GM21723 (cell line): Measurements from ENCODE around the gene MBNL1.

Source experiments
- ATAC-seq: cut with Tn5 transposase; IDR thresholded peaks from one replicate; pipeline ENCODE4 v1.9.1; 2021; ENCODE audit warnings: mild to moderate bottlenecking, moderate library complexity; ENCODE audit not compliant: unreplicated experiment

Gene MBNL1

DNA sequence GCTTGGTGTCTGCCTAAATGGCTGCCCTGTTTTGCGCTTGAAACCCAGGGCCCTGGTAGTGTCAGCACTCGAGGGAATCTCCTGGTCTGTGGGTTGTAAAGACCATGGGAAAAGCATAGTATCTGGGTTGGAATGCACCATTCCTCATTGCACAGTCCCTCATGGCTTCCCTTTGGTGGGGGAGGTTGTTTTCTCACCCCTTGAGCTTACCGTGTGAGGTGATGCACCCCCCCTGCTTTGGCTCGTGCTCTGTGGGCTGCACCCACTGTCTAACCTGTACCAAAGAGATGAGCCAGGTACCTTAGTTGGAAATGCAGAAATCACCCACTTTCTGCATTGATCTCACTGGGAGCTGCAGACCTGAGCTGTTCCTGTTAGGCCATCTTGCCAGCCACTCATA lies 104.7 kb downstream of the MBNL1 start:
- ATAC-seq = no peak

DNA sequence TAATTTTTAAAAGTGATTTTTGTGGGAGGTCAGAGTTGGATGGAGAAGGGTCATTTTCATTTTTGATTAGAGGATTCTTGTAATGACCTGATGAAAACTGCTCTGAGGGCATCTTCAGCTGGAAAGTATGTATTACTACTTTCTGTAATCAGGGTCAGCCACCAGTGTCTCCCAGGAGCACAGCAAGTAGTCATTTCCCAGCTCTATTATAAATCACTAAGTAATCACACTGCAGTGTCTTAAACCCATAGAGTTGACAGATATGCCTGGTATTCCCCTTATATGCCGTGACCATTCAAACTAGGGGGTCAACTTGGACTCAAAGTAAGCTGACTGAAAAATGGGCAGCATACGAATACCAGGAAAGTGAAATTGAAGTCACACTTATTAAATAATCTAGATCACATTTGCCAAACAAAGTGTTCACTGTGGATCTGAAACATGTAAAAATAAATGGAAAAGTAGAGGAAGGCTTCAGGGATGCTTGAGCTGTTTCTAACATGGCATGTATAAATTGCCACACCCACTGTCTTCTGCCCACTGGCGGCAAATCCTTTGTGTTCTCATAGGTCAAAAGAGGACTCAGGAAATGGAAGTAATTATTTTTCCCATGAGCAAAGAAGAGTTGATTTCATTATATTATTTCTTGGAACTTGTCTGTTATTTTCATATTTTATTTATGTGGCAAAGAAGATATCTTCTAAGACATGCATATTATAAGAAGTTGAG lies 105.7 kb downstream of the MBNL1 start:
- ATAC-seq = no peak

DNA sequence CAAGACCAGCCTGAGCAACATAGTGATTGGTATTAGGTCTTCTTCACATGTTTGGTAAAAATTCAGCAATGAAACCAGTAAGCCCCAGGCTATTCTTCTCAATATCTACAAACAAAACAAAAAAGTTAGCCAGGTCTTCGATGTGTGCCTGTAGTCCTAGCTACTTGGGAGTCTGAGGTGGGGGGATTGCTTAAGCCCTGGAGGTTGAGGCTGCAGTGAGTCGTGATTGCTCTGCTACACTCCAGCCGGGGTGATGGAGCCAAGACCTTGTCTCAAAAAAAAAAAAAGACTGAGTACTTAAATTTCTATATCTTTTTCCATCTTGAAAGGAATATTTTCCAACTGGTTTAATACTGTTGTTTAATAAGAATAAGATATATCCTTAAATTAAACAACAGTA lies 106.8 kb downstream of the MBNL1 start:
- ATAC-seq = no peak

DNA sequence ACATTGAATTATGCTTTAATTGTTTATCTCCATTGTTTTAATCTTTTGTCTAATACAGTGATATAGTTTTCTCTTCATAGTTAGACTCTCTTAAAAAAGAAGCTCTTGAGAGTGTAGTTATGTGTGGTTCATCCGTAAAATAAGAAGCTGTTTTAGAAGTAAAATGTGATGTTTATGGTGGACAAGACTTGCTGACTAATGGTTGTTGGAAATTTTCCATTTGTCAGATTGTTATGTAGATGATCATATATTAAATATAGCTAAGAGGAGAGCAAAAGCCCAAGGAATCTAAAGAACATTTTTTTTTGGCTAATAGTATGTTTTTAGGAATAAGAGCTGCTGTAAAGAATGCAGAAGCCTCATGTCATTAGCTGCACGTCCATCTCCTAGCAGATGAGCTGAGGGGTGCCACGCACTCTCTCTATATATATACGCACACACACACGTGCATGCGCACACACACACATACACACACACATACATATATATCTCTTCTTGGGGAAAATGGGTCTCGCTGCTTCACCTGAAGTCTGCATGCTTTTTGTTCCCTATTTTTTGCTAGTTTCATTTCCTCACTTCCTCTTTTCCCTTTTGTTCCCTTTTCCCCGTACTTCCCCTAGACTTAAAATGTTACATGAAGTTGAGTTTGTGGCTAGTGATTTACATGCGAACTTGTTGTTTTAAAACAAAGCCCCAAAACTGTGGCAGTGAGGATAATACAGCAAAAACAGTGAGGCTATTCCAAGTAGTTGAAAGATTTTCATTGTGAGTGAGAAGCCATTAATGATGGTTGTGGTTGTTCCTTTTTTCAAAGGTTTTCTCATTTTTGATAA lies 107.8 kb downstream of the MBNL1 start:
- ATAC-seq = peak; percentile 80

DNA sequence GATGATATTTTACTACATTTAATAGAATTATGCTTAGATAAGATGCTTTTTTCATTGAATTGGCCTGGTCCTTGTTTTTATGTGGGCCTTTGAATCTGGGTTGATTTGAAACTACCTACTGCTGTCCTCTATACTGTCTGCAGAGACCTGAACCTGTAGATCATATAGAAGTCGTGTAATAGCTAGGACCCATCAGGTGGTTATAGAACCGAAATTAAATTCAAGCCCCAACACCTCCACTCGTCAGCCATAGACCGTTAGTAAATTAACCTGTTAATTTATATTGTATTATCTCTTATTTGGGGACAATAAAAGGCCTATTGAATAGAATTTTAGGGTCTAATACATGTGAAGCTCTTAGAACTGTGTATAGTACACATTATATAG lies 108.4 kb downstream of the MBNL1 start:
- peak; percentile 16 for ATAC-seq

DNA sequence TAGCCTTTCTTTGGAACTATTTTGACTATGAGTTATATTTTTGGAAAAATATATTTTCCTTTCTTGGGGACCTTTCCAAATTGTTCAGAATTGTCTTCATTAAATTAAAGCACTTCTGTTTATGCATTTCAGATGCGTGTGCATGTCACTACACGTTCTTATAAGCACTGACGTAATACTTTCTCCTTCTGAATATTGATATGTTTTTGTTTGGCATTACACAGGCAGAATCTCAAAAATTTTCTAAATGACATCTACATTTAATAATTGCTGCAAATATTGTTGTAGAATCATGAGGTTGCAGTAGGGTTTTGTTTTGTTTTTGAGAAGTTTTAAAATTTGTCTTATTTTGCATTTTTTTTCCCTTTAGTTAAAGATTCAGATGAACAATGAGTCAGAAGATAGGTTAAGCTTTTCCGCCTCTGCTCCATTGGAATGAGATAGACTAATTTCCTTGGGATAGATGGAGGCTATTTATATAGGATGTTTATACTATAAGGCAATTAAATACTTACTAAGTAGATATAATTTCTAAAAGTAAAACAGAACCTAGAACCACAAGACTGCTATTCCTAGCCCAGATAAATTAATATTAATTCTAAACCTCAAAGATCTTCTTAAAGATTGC lies 110.8 kb downstream of the MBNL1 start:
- ATAC-seq = no peak

DNA sequence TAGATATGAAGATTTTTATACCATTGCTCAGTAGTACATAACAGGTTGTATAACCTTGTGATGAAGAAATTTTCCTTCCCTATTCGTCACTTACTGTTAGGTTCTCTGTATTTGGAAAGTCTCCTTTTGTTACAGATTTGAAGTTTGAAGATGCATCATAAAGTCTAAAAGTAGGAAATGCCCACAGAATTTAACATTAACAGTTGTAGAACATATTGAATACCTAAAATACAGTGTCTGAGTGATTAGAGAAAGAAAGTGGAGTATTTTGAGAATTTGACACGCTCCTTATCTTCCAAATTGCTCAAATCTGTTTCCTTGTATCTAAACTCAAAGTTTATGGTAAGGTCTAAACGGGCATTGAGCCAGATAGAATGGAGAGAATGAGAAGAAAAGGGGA lies 111.3 kb downstream of the MBNL1 start:
- ATAC-seq = no peak

DNA sequence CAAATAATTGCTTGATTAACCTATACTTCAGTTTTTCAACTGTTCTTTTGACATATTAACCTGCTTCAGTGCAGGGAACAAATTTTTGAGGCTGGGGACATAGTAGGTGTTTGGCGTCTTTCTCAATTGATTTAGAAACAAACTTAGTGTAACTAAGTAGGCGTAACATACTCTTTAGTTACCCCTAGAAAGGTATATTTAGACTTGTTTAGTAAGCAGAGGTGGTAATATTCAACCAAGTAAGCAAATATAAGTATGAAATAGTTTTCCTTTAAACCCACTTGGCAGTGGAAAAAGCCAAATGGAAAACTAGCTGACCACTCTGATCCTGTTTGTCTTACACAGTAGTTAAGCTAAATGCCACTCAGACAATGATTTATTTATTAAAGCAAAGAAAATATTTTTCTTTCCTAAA lies 113.2 kb downstream of the MBNL1 start:
- ATAC-seq = peak; percentile 40

DNA sequence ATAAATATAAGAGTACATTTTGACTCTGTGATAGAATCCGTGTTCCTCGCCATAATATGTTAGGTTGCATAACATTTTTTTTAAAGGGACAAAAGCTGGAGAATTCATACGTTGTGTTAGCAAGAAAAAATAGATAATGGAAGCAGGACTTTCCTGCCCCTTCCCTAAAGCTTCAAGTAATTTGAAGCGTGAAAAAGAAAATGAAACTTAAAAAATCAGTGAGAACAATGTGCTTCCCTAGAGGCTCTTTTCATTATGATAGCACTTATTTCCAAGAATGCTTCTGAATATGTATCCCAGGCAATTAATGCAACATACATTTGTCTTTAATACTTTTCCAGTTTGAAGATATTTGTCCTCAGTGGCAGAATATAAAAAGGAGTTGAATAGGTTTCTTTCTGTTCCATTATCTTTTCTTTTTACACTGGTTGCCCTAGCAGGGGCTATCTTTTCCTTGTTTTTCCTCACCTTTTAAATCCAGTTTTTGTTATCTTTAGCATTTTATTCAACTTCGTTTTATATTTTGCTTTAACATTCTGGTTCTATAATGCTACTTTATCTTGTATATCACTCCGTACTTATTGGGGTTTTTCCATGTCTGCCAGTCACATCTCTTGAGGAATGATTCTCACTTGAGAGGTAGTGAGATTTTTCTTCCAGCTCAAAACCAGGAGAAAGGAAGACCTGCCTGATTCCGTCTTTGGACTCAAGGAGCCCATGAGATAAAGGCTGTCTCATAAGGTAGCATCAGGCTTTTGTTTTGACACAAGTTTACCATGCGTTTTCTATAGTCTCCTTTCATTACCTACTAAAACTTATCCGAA lies 113.8 kb downstream of the MBNL1 start:
- ATAC-seq = no peak

DNA sequence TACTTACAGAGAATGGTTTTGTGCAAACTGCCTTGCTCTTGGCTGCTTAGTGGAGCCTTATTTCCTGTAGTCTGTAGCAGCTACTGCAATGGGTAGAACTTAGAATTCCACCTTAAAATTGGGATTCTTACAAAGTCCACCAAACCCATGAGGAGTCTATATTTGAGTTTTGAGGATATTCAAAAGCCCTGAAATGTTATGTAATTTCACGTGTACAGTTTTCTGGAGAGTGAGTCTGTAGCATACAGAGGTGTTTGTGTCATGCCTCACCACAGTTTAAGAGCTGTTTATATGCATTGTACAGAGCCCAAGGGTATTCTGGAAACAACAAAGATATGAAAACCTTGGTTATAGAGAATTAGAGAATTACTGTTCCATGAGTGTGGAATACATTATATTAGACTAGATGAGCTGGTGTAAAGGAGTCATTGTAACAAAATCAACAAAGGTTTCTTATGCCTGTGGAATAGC lies 114.4 kb downstream of the MBNL1 start:
- no peak for ATAC-seq

DNA sequence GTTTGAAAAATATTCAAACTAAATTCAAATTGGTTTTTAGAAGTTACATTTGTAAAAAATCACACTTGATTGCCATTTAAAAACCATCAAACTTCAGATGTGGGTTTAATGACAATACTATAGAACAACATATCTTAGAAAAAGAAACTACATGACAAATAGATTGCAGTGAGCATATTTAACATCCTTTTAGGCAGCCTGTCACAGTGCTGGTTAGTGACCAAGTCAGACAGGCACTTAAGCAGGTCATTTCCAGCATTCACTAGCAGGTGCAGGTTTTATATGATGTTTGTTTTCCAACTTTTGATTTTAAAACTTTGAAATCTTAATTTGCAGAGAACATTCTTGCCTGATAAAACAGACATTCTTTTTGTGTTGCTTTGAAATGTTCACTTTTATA lies 115.7 kb downstream of the MBNL1 start:
- no peak for ATAC-seq

DNA sequence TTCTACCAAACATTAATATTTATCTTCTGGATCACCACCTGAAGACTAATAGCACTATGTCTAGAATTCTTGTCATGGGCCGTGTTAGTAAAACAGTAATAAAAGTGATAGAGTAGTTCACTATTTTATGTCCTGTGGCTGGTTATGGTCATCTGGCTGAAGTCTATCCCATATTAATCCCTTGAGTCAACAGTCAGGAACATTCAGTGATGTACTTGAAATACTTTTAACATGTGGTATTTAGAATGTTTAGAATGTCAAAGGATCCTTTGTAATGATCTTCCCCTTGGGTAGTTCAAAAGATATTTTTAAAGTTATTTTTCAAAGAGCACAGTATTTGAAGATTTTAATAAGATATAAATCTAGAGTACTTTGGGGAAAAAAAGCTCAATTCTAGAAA lies 117.0 kb downstream of the MBNL1 start:
- no peak for ATAC-seq

DNA sequence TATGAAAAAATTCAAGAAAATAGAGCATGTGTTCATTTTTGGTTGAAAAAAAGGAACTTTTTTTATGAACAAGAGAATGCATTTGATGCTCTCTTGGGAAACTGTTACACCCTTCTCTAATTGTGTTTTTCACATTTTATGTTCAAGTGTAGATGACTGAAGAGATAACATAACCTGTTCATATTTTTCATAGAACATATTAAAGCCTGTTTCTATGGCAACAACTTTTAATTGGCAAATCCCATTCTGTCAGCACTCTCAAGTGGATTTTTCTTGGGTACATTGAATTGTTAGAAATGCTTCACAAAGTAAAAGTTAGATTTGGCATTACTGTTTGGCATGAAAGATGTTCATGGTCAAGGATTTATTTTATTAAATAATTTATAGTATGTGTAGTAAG lies 117.5 kb downstream of the MBNL1 start:
- ATAC-seq = no peak

DNA sequence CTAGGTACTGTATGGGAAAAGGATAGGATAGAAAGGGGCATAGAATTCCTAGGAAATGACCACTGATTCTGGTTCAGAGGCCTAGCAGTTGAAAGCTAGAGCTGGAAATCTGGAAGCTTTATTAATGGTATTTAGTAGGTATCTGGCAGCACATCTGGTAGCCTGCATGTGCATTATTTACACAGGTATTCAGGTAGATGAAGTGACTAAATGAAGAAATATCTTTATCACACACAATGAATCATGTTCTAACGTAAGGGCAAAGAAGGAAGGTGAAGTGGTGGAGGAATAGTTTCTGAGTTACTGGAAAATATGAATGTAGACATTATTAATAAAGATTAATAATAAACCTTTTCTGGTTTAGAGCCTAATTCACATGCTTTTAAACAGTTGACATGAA lies 119.9 kb downstream of the MBNL1 start:
- ATAC-seq = no peak

DNA sequence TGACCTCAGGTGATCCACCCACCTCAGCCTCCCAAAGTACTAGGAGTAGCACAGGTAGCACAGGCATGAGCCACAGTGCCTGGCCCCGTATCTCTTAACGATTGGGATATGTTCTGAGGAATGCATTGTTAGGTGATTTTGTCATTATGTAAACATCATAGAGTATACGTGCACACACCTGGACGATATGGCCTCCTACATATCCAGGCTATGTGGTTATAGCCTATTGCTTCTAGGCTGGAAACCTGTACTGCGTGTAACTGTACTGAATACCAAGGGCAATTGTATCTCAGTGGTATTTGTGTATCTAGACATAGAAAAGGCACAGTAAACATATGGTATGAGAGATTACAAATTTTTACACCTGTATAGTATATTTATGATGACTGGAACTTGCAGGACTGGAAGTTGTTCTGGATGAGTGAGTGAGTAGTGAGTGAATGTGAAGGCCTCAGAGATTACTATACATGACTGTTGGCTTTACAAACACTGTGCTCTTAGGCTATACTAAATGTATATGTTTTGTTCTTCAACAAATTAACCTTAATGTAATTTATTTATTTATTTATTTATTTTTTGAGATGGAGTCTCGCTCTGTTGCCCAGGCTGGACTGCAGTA lies 120.7 kb downstream of the MBNL1 start:
- no peak for ATAC-seq

DNA sequence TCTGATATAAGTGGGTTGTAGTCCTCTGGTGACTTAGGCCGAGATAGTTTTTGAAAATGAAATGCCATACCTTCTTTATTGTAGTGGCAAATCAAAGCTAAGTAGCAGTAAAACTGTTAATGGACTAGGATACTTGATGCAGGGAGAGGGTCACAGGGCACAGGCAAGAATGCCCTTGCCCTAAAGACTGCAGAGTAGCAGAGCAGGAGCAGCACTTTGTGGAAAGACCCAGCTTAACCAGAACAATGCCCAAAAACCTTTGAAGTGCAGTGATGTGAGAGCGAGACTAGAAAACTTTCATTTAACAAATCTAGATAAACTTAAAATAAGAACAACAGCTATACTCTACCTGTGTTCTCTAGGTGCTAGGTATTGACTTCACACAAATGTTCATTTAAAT lies 121.9 kb downstream of the MBNL1 start:
- no peak for ATAC-seq

DNA sequence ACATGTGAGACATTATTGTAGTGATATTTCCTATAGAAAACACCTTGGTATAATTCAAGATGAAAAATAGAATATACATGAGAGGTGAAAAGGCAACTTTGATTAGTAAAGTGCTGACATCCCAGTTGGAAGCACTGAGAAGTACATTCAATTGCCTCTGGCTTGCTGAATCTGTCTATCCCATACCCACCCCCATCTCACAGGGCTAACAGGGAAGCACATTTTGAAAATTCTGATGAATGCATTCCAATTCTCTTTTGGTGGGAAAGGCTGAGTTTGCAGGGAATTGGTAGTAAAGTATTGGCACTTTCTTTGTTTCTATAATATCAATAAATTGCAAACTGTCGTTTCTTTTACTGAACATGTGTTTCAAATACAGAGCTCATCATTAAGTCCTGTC lies 122.9 kb downstream of the MBNL1 start:
- ATAC-seq = no peak

DNA sequence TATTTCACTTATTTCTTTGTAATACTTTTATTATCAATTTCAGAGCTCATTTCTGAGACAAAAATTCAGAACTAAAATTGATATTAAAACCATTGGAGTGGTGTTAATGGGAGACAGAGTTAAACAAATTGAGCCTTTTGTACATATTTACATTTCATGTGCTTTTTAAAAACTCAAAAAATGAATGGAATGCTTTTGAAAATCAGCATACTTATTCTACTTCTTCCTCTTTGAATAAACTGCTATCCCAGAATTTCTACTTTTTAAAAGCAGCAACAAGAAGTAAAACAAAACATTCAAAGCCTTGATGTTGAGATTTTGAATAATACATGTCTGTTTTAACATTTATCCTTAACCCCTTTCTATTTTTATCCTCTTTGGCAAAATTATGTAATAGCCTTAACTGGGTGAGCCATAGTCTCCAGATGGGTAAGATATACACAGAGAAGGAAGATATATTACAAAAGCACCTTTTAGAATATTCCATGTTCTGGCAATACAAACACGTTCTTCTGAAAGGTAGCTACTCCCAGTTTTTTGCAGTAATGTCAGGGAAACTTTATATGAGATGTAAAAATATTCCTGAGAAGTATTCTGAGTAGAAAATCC lies 123.6 kb downstream of the MBNL1 start:
- no peak for ATAC-seq

DNA sequence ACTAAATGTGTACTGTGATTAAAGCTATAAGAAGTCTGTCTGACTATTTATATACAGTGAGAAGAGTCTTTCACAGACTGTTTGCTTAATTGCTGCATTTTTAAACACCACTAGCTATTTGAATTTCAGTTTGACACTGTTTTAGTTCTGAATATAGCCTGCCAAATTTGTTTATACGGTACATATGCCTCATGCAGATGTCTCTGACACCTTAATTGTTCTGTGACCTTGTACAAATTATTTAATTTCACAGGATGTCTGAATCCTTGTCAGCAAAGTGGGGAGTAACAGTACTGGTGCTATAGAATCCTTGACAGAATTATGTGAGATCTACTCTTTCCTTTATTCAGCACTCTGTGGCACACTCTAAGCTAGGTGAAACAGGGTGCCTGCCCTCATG lies 125.5 kb downstream of the MBNL1 start:
- ATAC-seq = no peak

DNA sequence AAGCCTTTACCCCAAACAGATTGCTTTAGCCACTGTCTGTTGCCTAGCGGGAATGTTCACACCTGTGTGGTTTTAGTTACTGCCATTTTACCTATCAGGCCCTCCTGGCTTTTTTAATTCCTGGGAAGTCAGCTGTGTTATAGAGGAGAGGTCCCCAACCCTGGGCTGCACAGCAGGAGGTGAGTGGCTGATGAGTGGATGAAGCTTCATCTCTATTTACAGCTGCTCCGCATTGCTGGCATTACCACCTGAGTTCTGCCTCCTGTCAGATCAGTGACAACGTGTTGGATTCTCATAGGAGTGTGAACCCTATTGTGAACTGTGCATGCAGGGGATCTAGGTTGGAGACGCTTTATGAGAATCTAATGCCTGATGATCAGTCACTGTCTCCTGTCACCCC lies 127.0 kb downstream of the MBNL1 start:
- no peak for ATAC-seq
